ENCODE results near the gene OSBPL2.

The OSBPL2 gene

GRCh38 chr20:62277253-62277652 lies 38.9 kb downstream of the OSBPL2 start:
- Histone ChIP-seq H3K4me3 (no peak overlapping the region), H3K9me3 (ENCODE audit: low read depth, low read length) (no peaks in the 10 kb centered on the region), H3K27ac (no peak overlapping the region), H3K9ac (ENCODE audit: insufficient read length) (no peak overlapping the region), H3K36me3 (ENCODE audit: insufficient read depth, low read length) (no peaks in the 10 kb centered on the region; the same call in 1 of the 2 replicates)
- DNase-seq (ENCODE audit: low read depth, low spot score), result no peak
- no peak for TF ChIP-seq POLR2AphosphoS5 (IDR thresholded peaks at IDR 0.05; ENCODE audit: borderline replicate concordance, low read depth, low read length)
- TF ChIP-seq EZH2 (IDR thresholded peaks at IDR 0.05), result no peak
- TF ChIP-seq FOXP2 (optimal IDR thresholded peaks at IDR 0.05; ENCODE audit: control extremely low read depth, extremely low read length, insufficient read depth), result no peak

- no peak for TF ChIP-seq FOXP2 (optimal IDR thresholded peaks at IDR 0.05; ENCODE audit: control extremely low read depth, extremely low read length, insufficient read depth)
- TF ChIP-seq EZH2 (IDR thresholded peaks at IDR 0.05), result no peak
- TF ChIP-seq POLR2AphosphoS5 (IDR thresholded peaks at IDR 0.05; ENCODE audit: borderline replicate concordance, low read depth, low read length), result no peak
- DNase-seq (ENCODE audit: low read depth, low spot score), result no peak
- Histone ChIP-seq H3K27ac (no peak overlapping the region), H3K4me3 (no peak overlapping the region), H3K9me3 (ENCODE audit: low read depth, low read length) (no peaks in the 10 kb centered on the region), H3K9ac (ENCODE audit: insufficient read length) (no peak overlapping the region), H3K36me3 (ENCODE audit: insufficient read depth, low read length) (no peaks in the 10 kb centered on the region; the same call in 1 of the 2 replicates)
Observed at GRCh38 chr20:62280303-62280702, 42.0 kb downstream of the OSBPL2 start.

GRCh38 chr20:62281161-62281933 lies 43.0 kb downstream of the OSBPL2 start:
- no peak for TF ChIP-seq EZH2 (IDR thresholded peaks at IDR 0.05)
- TF ChIP-seq FOXP2 (optimal IDR thresholded peaks at IDR 0.05; ENCODE audit: control extremely low read depth, extremely low read length, insufficient read depth), result no peak
- H3K36me3 ChIP-seq (ENCODE audit: insufficient read depth, low read length), result no peaks in the 10 kb centered on the region; the same call in 1 of the 2 replicates
- H3K27ac ChIP-seq, result no peak overlapping the region
- DNase-seq (ENCODE audit: low read depth, low spot score), result no peak
- H3K9me3 ChIP-seq (ENCODE audit: low read depth, low read length), result no peaks in the 10 kb centered on the region
- H3K9ac ChIP-seq (ENCODE audit: insufficient read length), result no peak overlapping the region
- no peak overlapping the region for H3K4me3 ChIP-seq

- TF ChIP-seq EZH2 (IDR thresholded peaks at IDR 0.05) (no peak), POLR2AphosphoS5 (IDR thresholded peaks at IDR 0.05; ENCODE audit: borderline replicate concordance, low read depth, low read length) (no peak), FOXP2 (optimal IDR thresholded peaks at IDR 0.05; ENCODE audit: control extremely low read depth, extremely low read length, insufficient read depth) (no peak)
- no peak overlapping the region for H3K27ac ChIP-seq
- H3K36me3 ChIP-seq (ENCODE audit: insufficient read depth, low read length), result no peaks in the 10 kb centered on the region; the same call in 1 of the 2 replicates
- no peak for DNase-seq (ENCODE audit: low read depth, low spot score)
- no peaks in the 10 kb centered on the region for H3K9me3 ChIP-seq (ENCODE audit: low read depth, low read length)
- H3K4me3 ChIP-seq, result no peak overlapping the region
- H3K9ac ChIP-seq (ENCODE audit: insufficient read length), result no peak overlapping the region
Observed at GRCh38 chr20:62282103-62282502, 43.8 kb downstream of the OSBPL2 start.

GRCh38 chr20:62282877-62283503 lies 44.7 kb downstream of the OSBPL2 start:
- no peak for DNase-seq (ENCODE audit: low read depth, low spot score)
- H3K36me3 ChIP-seq (ENCODE audit: insufficient read depth, low read length), result no peaks in the 10 kb centered on the region; the same call in 1 of the 2 replicates
- H3K9me3 ChIP-seq (ENCODE audit: low read depth, low read length), result no peaks in the 10 kb centered on the region
- no peak overlapping the region for H3K9ac ChIP-seq (ENCODE audit: insufficient read length)
- no peak for TF ChIP-seq POLR2AphosphoS5 (IDR thresholded peaks at IDR 0.05; ENCODE audit: borderline replicate concordance, low read depth, low read length)
- TF ChIP-seq FOXP2 (optimal IDR thresholded peaks at IDR 0.05; ENCODE audit: control extremely low read depth, extremely low read length, insufficient read depth), result no peak
- TF ChIP-seq EZH2 (IDR thresholded peaks at IDR 0.05), result no peak
- no peak overlapping the region for H3K27ac ChIP-seq
- no peak overlapping the region for H3K4me3 ChIP-seq

GRCh38 chr20:62284448-62284847 lies 46.1 kb downstream of the OSBPL2 start:
- Histone ChIP-seq H3K36me3 (ENCODE audit: insufficient read depth, low read length) (no peaks in the 10 kb centered on the region; the same call in 1 of the 2 replicates), H3K9me3 (ENCODE audit: low read depth, low read length) (no peaks in the 10 kb centered on the region), H3K27ac (no peak overlapping the region), H3K4me3 (no peak overlapping the region), H3K9ac (ENCODE audit: insufficient read length) (no peak overlapping the region)
- DNase-seq (ENCODE audit: low read depth, low spot score), result no peak
- TF ChIP-seq POLR2AphosphoS5 (IDR thresholded peaks at IDR 0.05; ENCODE audit: borderline replicate concordance, low read depth, low read length) (no peak), EZH2 (IDR thresholded peaks at IDR 0.05) (no peak), FOXP2 (optimal IDR thresholded peaks at IDR 0.05; ENCODE audit: control extremely low read depth, extremely low read length, insufficient read depth) (no peak)

- H3K4me3 ChIP-seq, result no peak overlapping the region
- H3K36me3 ChIP-seq (ENCODE audit: insufficient read depth, low read length), result no peaks in the 10 kb centered on the region; the same call in 1 of the 2 replicates
- no peak for DNase-seq (ENCODE audit: low read depth, low spot score)
- H3K27ac ChIP-seq, result no peak overlapping the region
- no peak for TF ChIP-seq EZH2 (IDR thresholded peaks at IDR 0.05)
- TF ChIP-seq FOXP2 (optimal IDR thresholded peaks at IDR 0.05; ENCODE audit: control extremely low read depth, extremely low read length, insufficient read depth), result no peak
- TF ChIP-seq POLR2AphosphoS5 (IDR thresholded peaks at IDR 0.05; ENCODE audit: borderline replicate concordance, low read depth, low read length), result no peak
- no peak overlapping the region for H3K9ac ChIP-seq (ENCODE audit: insufficient read length)
- H3K9me3 ChIP-seq (ENCODE audit: low read depth, low read length), result no peaks in the 10 kb centered on the region
Observed at GRCh38 chr20:62285151-62285550, 46.8 kb downstream of the OSBPL2 start.

- Histone ChIP-seq H3K27ac (no peak overlapping the region), H3K9ac (ENCODE audit: insufficient read length) (no peak overlapping the region), H3K36me3 (ENCODE audit: insufficient read depth, low read length) (no peaks in the 10 kb centered on the region; the same call in 1 of the 2 replicates), H3K9me3 (ENCODE audit: low read depth, low read length) (no peaks in the 10 kb centered on the region), H3K4me3 (no peak overlapping the region)
- TF ChIP-seq POLR2AphosphoS5 (IDR thresholded peaks at IDR 0.05; ENCODE audit: borderline replicate concordance, low read depth, low read length) (no peak), EZH2 (IDR thresholded peaks at IDR 0.05) (no peak), FOXP2 (optimal IDR thresholded peaks at IDR 0.05; ENCODE audit: control extremely low read depth, extremely low read length, insufficient read depth) (no peak)
- DNase-seq (ENCODE audit: low read depth, low spot score), result no peak
Observed at GRCh38 chr20:62285722-62286121, 47.4 kb downstream of the OSBPL2 start.
